Activated T-cell treated with anti-CD3 and anti-CD28 coated beads, Interleukin-2, amount 50 U/mL, for 24 hours (primary cell): ENCODE measurements around the gene SPIRE2.
A peak's percentile ranks its signal among the peaks of the same experiment; 100 is the strongest.

Experiments used
- DNase-seq: peaks from one replicate; pipeline ENCODE4 v3.0.0-alpha.2; 2020
- H3K27ac Mint-ChIP-seq: 2 replicates; pipeline ENCODE4 v1.8.0; 2020; ENCODE audit warnings: mild to moderate bottlenecking, mixed read lengths
- H3K27me3 Mint-ChIP-seq: 2 replicates; pipeline ENCODE4 v1.8.0; 2020; ENCODE audit warnings: mixed read lengths
- H3K36me3 Mint-ChIP-seq: 2 replicates; pipeline ENCODE4 v1.8.0; 2020; ENCODE audit warnings: low read depth, mixed read lengths
- H3K4me1 Mint-ChIP-seq: 2 replicates; pipeline ENCODE4 v1.8.0; 2020; ENCODE audit warnings: low read depth, mixed read lengths
- H3K4me3 Mint-ChIP-seq: 2 replicates; pipeline ENCODE4 v1.8.0; 2020; ENCODE audit warnings: mild to moderate bottlenecking, moderate library complexity, mixed read lengths
- H3K9me3 Mint-ChIP-seq: 2 replicates; pipeline ENCODE4 v1.8.0; 2020; ENCODE audit warnings: mixed read lengths

The SPIRE2 gene

GRCh38 chr16:89900885-89901284 lies 72.6 kb downstream of the SPIRE2 start:
- H3K4me1 Mint-ChIP-seq: peaks cover 3% of the 10 kb centered on the region
- DNase-seq: no peak
- peaks cover 78% of the 10 kb centered on the region for H3K36me3 Mint-ChIP-seq
- H3K4me3 Mint-ChIP-seq: no peak overlapping the region
- no peaks in the 10 kb centered on the region for H3K27me3 Mint-ChIP-seq
- no peak overlapping the region for H3K27ac Mint-ChIP-seq
- no peaks in the 10 kb centered on the region for H3K9me3 Mint-ChIP-seq

DNA sequence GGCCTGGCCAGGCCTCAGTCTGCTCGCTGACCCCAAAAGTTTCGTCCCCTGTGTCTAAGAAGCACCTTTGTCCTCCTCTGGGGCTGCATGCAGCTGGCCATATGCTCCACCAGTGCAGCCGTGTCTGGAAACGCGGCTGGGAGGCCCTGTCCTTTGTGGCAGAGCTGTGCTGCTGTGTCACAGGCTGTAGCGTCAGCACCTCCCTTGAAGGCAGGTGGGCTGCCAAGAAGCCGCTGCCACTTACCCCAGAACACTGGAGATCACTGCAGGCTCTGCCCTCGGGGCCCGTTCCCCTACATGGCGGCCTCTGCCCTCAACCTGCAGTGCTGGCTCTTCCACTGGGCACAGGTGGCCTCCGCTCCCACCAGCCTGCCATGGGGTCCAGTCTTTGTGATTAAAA lies 74.7 kb downstream of the SPIRE2 start:
- DNase-seq: no peak
- peaks cover 3% of the 10 kb centered on the region for H3K4me1 Mint-ChIP-seq
- H3K36me3 Mint-ChIP-seq: peaks cover 73% of the 10 kb centered on the region
- no peak overlapping the region for H3K27ac Mint-ChIP-seq
- no peaks in the 10 kb centered on the region for H3K9me3 Mint-ChIP-seq
- no peaks in the 10 kb centered on the region for H3K27me3 Mint-ChIP-seq
- H3K4me3 Mint-ChIP-seq: no peak overlapping the region

GRCh38 chr16:89903908-89904515 lies 75.7 kb downstream of the SPIRE2 start:
- peaks cover 66% of the 10 kb centered on the region for H3K36me3 Mint-ChIP-seq
- H3K27ac Mint-ChIP-seq: no peak overlapping the region
- DNase-seq: no peak
- H3K4me1 Mint-ChIP-seq: peaks cover 5% of the 10 kb centered on the region
- no peaks in the 10 kb centered on the region for H3K27me3 Mint-ChIP-seq
- no peak overlapping the region for H3K4me3 Mint-ChIP-seq
- H3K9me3 Mint-ChIP-seq: no peaks in the 10 kb centered on the region

DNA sequence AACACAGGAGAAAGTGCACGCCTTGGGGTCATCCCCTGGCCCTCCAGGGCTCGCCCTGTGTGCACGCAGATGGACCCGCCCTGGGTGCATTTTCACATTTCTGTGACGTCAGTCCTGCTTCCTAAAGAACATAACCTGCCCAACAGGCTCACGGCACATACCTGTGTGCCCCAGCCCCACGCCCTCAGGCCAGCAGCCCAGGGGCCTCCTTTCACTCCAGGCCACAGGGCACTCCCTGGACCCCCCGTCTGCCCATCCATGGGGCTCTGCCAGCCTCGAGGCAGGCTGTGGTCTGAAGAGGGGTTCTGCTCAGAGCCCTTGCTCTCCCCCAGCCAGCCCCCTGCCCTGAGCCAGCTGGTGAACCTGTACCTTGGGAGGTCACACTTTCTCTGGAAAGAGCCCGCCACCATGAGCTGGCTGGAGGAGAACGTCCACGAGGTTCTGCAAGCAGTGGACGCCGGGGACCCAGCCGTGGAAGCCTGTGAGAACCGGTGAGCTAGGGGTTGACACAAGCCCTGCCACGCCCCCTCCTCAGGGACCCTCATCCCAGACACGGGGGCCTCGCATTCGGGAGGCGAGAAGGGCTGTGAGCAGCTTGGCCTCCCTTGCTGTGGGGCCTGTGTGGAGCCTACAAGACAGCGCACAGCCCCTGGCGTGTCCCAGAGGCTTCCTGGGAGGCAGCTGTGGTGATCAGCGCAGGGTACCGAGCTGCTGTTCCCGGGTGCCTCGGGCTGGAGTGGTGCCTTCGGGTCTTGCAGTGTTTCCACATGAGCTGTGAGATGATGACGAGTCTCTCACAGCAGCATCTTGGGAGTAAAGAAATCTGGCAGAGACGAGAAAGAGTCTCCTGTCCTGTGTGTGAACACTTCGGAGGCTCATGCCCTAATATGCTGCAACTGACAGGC lies 76.6 kb downstream of the SPIRE2 start:
- H3K9me3 Mint-ChIP-seq: no peaks in the 10 kb centered on the region
- H3K27me3 Mint-ChIP-seq: no peaks in the 10 kb centered on the region
- peaks cover 66% of the 10 kb centered on the region for H3K36me3 Mint-ChIP-seq
- no peak overlapping the region for H3K27ac Mint-ChIP-seq
- no peak overlapping the region for H3K4me3 Mint-ChIP-seq
- peaks cover 7% of the 10 kb centered on the region for H3K4me1 Mint-ChIP-seq
- DNase-seq: no peak

DNA sequence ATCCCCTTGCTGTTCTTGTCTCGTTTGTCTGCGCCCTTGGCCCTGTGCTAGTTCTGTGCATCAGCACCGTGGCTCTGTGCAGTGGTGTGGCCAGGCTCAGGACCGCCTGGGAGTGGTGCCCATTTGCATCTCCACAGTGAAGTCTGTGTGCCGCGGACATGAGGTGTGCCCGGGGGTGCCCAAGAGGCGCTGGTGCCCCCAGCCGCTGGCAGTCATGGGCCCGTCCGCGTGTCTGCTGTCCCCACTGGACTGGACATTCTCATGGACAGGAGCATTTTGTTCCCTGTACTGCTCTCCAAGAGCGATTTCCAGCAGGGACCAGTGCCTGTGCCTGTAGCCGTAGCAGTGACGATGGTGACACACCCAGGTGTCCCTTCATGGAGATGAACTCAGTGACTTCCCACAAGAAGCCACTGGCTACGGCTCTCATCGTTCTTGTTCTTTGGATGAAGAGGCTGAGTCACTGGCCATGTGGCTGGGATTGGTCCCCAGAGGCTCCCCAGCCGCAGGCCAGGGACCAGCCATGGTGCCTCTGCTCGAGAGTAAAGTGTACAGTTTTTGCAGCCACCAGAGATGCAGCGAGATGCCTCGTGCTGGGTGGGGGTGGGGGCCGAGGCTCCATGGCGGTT lies 77.3 kb downstream of the SPIRE2 start:
- Mint-ChIP-seq H3K4me3 (no peak overlapping the region), H3K27ac (no peak overlapping the region), H3K4me1 (peaks cover 6% of the 10 kb centered on the region), H3K27me3 (no peaks in the 10 kb centered on the region), H3K36me3 (peaks cover 66% of the 10 kb centered on the region), H3K9me3 (no peaks in the 10 kb centered on the region)
- no peak for DNase-seq

GRCh38 chr16:89906140-89907025 lies 78.1 kb downstream of the SPIRE2 start:
- H3K9me3 Mint-ChIP-seq: no peaks in the 10 kb centered on the region
- H3K4me1 Mint-ChIP-seq: peaks cover 6% of the 10 kb centered on the region
- no peak for DNase-seq
- H3K4me3 Mint-ChIP-seq: no peak overlapping the region
- H3K27ac Mint-ChIP-seq: no peak overlapping the region
- peaks cover 64% of the 10 kb centered on the region for H3K36me3 Mint-ChIP-seq
- H3K27me3 Mint-ChIP-seq: no peaks in the 10 kb centered on the region

- Mint-ChIP-seq H3K27me3 (no peaks in the 10 kb centered on the region), H3K27ac (no peak overlapping the region), H3K36me3 (peaks cover 73% of the 10 kb centered on the region), H3K4me3 (no peak overlapping the region), H3K4me1 (peaks cover 6% of the 10 kb centered on the region), H3K9me3 (no peaks in the 10 kb centered on the region)
- no peak for DNase-seq
Observed at GRCh38 chr16:89907055-89907814, 79.0 kb downstream of the SPIRE2 start.

GRCh38 chr16:89908236-89908635 lies 80.0 kb downstream of the SPIRE2 start:
- no peaks in the 10 kb centered on the region for H3K9me3 Mint-ChIP-seq
- H3K36me3 Mint-ChIP-seq: peaks cover 78% of the 10 kb centered on the region
- H3K27me3 Mint-ChIP-seq: no peaks in the 10 kb centered on the region
- H3K27ac Mint-ChIP-seq: no peak overlapping the region
- no peak overlapping the region for H3K4me3 Mint-ChIP-seq
- peaks cover 6% of the 10 kb centered on the region for H3K4me1 Mint-ChIP-seq
- no peak for DNase-seq

DNA sequence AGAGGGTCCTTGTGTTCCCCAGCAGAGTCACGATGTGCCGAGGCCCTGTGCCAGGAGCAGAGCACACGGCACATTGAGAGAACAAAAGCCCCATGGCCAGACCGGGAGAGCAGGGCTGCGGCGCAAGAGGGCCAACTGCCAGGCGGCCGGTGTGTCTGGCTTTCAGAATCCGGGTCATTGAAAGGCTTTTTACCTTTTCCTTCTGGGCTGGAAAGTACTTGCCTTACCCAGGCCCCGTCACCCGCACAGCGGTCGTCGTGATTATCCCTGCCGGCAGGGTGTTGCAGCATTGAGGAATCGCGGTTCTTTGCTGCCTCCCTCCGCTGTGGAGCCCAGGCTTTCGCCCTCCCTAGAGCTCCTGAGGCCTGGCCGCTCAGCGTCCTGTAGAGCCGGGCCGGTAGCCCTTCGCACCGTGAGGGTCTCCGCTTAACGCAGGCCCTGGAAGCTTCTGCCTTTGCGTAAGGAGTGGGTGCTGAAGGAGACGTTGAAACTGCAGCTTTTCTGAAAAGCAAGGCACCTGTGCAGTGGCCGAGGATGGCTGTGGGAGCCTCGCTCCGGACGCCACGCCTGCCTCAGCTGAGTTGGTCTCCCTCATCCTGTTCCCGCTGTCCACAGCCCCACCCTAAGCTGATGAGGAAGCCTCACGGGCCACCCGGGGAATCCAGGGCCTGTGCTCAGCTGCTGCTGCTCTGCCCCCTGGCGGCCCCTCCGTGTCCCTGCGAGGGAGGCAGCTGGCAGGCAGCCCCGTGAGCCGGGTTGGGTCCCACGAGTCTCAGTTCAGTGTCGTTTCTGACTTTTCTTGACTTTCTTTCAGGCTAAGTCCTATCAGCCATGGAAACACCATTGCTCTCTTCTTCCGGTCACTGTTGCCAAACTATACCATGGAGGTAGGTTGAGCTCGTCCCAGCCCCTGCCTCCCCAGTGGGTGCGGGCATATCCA lies 81.8 kb downstream of the SPIRE2 start:
- no peaks in the 10 kb centered on the region for H3K27me3 Mint-ChIP-seq
- H3K4me1 Mint-ChIP-seq: peaks cover 6% of the 10 kb centered on the region
- no peak overlapping the region for H3K27ac Mint-ChIP-seq
- H3K9me3 Mint-ChIP-seq: no peaks in the 10 kb centered on the region
- H3K36me3 Mint-ChIP-seq: peaks cover 66% of the 10 kb centered on the region
- no peak overlapping the region for H3K4me3 Mint-ChIP-seq
- DNase-seq: peak; percentile 81

GRCh38 chr16:89910717-89911354 lies 82.6 kb downstream of the SPIRE2 start:
- H3K27ac Mint-ChIP-seq: no peak overlapping the region

DNA sequence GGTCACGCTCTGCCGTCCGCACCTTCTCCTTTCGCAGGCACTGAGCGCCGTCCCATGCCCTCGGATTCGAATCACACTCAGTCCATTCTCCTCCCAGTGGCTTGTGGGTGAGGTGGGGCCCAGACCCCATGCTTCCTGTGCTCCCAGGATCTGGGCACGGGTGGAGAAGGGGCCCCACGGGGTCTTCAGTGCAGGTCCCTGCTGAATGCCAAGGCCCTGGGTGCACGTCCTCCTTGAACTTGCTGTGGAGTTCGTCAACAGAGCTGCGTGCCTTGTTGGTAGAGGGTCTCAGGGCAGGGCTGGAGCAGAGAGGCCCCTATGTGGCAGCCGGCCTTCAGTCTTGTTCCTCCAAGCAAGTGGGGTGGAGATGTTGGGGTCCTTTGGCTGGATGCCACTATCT lies 83.1 kb downstream of the SPIRE2 start:
- Mint-ChIP-seq H3K27ac (no peak overlapping the region), H3K36me3 (peaks cover 55% of the 10 kb centered on the region), H3K9me3 (no peaks in the 10 kb centered on the region), H3K27me3 (no peaks in the 10 kb centered on the region), H3K4me3 (no peak overlapping the region), H3K4me1 (peaks cover 8% of the 10 kb centered on the region)
- DNase-seq: no peak

More at GRCh38 chr16:89910717-89911354, 82.6 kb downstream of the SPIRE2 start:
- H3K4me1 Mint-ChIP-seq: peaks cover 6% of the 10 kb centered on the region
- H3K4me3 Mint-ChIP-seq: no peak overlapping the region
- no peak for DNase-seq
- H3K27me3 Mint-ChIP-seq: no peaks in the 10 kb centered on the region
- H3K36me3 Mint-ChIP-seq: peaks cover 59% of the 10 kb centered on the region
- no peaks in the 10 kb centered on the region for H3K9me3 Mint-ChIP-seq

DNA sequence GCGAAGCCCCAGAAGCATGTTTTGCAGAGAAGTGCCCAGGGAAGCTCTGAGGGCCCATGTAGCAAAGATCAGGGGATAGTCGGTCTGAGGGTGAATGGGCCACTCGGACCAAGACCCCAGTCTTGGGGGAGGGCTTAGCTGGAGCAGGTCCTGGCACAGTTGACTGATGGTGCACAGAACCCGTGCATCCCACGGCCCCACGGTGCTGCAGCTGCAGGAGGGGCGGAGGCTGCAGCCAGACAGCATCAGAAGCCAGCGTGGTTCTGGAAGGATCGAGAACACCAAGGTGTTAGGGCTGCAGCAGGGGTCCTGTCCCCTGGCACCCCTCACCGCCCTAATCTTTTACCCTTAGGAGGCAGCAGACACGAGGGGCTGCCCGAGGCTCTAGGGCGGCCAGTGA lies 83.9 kb downstream of the SPIRE2 start:
- Mint-ChIP-seq H3K4me3 (no peak overlapping the region), H3K36me3 (peaks cover 48% of the 10 kb centered on the region), H3K27me3 (no peaks in the 10 kb centered on the region), H3K9me3 (no peaks in the 10 kb centered on the region), H3K4me1 (peaks cover 8% of the 10 kb centered on the region), H3K27ac (no peak overlapping the region)
- no peak for DNase-seq
